NCI-H460 (cell line): ENCODE measurements around the gene LMNA. TPM values are rescaled to one million over a fixed set of nuclear protein-coding genes. Genes with fewer than 3 reads are reported as not detected.
A peak's percentile ranks its signal among the peaks of the same experiment; 100 is the strongest.

Source experiments
- DNase-seq: peaks from one replicate; pipeline ENCODE4 v3.0.0-alpha.2; 2016; ENCODE audit warnings: low read depth; ENCODE audit errors: extremely low read depth
- total RNA-seq: library from RNA; depleted of rRNA; stranded (reverse); fragments of >200 nt; shearing (Covaris generic); gene quantifications from 2 replicates; pipeline ENCODE4 v1.2.3, GENCODE V29; 2014

LMNA gene
- total RNA-seq, 1 experiment from 2014 or later = 315 TPM

GRCh38 chr1:156081180-156081916, 33.2 kb upstream of the LMNA start:
- no peak for DNase-seq

- DNase-seq = no peak
Observed at GRCh38 chr1:156081917-156082308, 32.6 kb upstream of the LMNA start.

- peak; percentile 40 for DNase-seq
Observed at GRCh38 chr1:156082309-156083091, 32.0 kb upstream of the LMNA start, which contains the start of gene MEX3A. Gene MEX3A, minus strand, starts transcription at chr1:156082465. Its CDS starts 467 bp downstream, at chr1:156081998.

GRCh38 chr1:156083800-156084790, 30.4 kb upstream of the LMNA start:
- DNase-seq = no peak

GRCh38 chr1:156086256-156086662, 28.3 kb upstream of the LMNA start:
- DNase-seq = no peak

GRCh38 chr1:156089704-156090103, 24.8 kb upstream of the LMNA start:
- DNase-seq = no peak

GRCh38 chr1:156090138-156090839, 24.2 kb upstream of the LMNA start:
- DNase-seq = no peak

- DNase-seq = peak; percentile 90
Observed at GRCh38 chr1:156090840-156091188, 23.7 kb upstream of the LMNA start.

- no peak for DNase-seq
Observed at GRCh38 chr1:156091610-156092009, 22.9 kb upstream of the LMNA start.

- no peak for DNase-seq
Observed at GRCh38 chr1:156095906-156096508, 18.5 kb upstream of the LMNA start.

GRCh38 chr1:156096640-156097391, 17.7 kb upstream of the LMNA start:
- peak; percentile 91 for DNase-seq

GRCh38 chr1:156097499-156098178, 16.9 kb upstream of the LMNA start:
- DNase-seq = no peak

GRCh38 chr1:156098784-156099183, 15.7 kb upstream of the LMNA start:
- DNase-seq = no peak

- DNase-seq = no peak
Observed at GRCh38 chr1:156099282-156099681, 15.2 kb upstream of the LMNA start.

- DNase-seq = no peak
Observed at GRCh38 chr1:156100205-156100995, 14.1 kb upstream of the LMNA start.

- DNase-seq = no peak
Observed at GRCh38 chr1:156101880-156102279, 12.6 kb upstream of the LMNA start.

- DNase-seq = no peak
Observed at GRCh38 chr1:156102633-156103511, 11.6 kb upstream of the LMNA start.
